Anterior cingulate cortex (tissue), 58 donors: ENCODE data around the gene DNAJA2.
A peak's percentile ranks its signal among the peaks of the same experiment; 100 is the strongest.
"Not testable (repeated sequence)": the region's sequence is repeated elsewhere in the genome, so short reads cannot be mapped to it uniquely, and the experiment has no call there.

Source experiments
- DNase-seq, 58 donors: peaks; one replicate each; lab custom pipeline; 2025; lab: John Stamatoyannopoulos, UW

DNAJA2 gene

DNA sequence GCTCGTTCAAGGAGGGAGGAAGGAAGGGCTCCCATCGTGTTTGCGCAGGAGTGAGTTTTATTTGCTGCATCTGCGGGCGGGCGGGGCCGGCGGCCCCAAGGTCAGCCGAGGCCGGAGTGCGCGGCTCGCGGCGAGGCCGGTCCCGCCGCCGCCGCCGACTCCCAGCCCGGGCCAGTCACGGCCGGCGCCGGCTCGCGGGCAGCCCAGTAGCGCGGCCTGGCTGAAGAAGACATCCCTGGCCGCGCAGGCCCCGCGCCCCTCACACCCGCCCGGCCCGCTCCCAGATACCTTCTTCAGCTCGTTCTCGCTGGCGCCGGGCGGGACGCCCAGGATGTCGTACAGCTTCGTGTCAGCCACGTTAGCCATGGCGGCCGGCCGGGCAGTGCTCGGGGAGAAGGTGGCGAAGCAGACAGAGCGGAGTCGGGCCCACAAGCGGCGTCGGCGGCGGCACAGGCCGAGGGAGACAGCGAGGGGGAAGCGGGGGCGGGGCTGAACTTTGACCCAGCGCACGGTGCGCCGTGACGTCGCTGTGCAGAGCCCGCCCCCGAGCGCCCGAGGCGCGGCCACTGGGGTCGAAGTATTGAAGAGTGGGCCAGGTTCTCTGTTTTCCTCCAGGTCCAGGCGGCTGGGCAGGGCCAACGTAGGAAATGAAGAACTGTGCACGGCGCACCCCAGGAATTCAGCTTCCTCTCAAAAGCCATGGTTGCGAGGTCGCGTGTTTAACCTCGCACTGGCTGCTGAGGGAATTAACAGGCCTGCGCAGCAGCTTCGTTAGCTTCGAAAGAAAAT, at the start of gene DNAJA2:
DNAJA2 (minus strand) TSS at position 468 of the 789 bp plus-strand sequence; CDS start at position 366, 102 bp downstream.
- DNase-seq: peak; percentile 18 to 92 (median 84)

DNA sequence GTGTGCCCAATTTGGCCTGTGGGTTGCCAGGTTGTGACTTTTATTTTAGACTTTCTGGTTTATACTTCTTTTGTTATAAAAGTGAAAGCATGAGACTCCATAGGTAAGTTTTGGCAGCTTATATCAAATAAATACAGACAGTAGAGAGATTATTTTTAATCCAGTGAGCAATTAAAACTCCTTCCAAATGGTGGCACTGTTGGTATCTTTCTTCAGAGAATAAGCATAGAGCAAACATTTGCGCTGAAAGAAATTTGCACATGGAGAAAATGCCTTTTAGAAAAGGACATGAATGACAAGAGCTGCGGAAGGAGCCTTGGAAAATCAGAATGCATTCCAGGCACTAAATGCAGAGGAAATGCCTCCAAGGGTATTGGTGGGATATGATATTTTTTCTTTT, 46.1 kb upstream of the DNAJA2 start:
- peak in 2 of 58 donors; percentile 13 to 18 for DNase-seq

- DNase-seq: peak in 8 of 58 donors; percentile 2 to 44 (median 9)
These were observed 44.9 kb upstream of the DNAJA2 start for GRCh38 chr16:47018223-47018891.

GRCh38 chr16:47017636-47018035, 44.2 kb upstream of the DNAJA2 start:
- DNase-seq: no peak

GRCh38 chr16:47016700-47017133, 43.2 kb upstream of the DNAJA2 start:
- DNase-seq: peak in 1 of 58 donors; percentile 2

DNA sequence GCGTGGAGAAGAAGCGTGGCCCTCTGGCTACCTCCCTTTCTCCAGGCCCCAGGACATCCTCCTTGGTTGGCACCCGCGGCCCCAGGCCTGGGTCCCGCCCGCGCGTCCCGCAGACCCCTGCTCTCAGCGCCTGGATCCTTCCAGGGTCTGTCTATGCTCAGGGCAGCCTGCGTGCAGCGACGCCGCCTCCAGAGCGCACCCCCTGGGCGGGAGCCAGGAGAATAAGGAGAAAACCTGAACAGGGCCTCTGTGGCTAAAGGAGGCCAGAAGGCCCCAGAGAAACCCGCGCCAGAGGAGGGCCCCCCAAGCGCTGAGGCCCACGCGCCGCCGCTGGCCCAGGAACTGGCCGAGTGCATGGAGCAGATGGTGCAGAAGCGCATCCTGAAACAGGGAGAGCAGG, 40.4 kb upstream of the DNAJA2 start:
- peak in 1 of 58 donors; percentile 5 for DNase-seq

- no peak for DNase-seq
These were observed 39.7 kb upstream of the DNAJA2 start for GRCh38 chr16:47013172-47013571.

- DNase-seq: not testable (repeated sequence)
These were observed 37.3 kb upstream of the DNAJA2 start for GRCh38 chr16:47010812-47011211.

DNA sequence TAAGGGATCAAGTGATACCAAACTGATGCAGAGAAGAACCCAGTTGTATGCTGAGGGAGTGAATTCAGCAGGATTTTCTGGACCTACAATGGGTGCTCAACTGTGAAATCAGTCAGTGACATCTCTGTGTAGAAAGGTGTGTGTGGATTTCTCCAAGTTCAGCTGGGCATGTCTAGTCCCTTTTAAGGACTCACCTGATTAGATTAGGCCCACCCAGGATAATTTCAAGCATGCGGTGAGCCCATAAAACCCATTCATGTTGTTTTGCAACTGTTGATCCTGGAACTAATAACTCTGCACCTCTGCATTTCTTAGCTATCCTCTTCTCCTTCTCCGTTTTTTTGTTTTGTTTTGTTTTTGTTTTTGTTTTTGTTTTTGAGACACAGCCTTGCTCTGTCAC, 35.1 kb upstream of the DNAJA2 start:
- DNase-seq: no peak

DNA sequence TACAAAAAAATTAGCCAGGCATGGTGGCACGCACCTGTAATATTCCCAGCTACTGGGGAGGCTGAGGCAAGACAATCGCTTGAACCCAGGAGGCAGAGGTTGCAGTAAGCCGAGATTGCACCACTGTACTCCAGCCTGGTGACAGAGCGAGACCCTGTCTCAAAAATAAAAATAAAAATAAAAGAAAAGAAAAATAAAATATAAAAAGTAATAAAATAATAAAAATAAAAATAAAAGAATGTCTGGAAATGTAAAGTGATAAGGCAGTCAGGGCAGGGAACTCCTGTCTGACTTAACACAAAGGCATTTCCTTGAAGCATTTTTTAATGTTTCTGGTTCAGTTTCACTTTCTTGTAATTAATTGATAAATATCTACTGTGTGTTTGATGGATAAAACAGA, 34.7 kb upstream of the DNAJA2 start:
- no peak for DNase-seq

DNA sequence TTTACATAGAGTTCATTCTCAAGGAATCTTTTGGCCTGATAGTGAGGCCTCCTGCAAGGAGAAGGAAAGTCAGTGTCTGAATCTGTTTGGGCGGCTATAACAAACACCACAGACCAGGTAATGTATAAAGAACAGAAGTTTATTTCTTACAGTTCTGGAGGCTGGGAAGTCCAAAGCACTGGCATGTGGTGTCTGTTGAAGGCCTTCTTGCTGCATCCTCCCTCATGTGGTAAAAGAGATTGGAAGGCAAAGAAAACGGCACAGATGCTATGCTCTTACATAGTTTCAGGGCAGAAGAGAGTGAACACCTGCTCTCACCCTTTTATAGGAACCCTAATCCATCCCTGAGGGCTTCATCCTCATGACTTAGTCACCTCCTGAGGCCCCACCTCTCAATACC, 31.2 kb upstream of the DNAJA2 start:
- DNase-seq: no peak

DNA sequence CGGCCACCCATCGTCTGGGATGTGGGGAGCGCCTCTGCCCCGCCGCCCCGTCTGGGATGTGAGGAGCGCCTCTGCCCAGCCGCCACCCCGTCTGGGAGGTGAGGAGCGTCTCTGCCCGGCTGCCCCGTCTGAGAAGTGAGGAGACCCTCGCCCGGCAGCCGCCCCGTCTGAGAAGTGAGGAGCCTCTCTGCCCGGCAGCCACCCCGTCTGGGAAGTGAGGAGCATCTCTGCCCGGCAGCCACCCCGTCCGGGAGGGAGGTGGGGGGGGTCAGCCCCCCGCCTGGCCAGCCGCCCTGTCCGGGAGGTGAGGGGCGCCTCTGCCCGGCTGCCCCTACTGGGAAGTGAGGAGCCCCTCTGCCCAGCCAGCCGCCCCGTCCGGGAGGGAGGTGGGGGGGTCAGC, 26.6 kb upstream of the DNAJA2 start:
- DNase-seq: not testable (repeated sequence)

DNA sequence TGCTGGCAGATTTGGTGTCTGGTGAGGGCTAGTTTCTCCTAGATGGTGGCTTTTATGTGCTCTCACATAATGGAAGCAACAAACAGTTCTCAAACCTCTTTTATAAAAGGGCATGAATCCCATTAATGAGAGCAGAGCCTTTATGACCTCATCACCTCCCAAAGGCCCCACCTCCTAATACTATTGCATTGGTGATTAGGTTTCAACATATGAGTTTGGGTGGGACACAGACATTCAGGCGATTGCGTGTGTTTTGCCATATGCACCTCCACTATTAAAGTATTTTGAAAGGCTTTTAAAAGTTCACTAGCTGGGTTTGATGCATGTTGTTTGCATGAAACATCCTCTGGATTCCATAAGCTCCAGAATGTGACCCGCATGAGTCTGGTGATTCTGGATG, 24.4 kb upstream of the DNAJA2 start:
- no peak for DNase-seq

DNA sequence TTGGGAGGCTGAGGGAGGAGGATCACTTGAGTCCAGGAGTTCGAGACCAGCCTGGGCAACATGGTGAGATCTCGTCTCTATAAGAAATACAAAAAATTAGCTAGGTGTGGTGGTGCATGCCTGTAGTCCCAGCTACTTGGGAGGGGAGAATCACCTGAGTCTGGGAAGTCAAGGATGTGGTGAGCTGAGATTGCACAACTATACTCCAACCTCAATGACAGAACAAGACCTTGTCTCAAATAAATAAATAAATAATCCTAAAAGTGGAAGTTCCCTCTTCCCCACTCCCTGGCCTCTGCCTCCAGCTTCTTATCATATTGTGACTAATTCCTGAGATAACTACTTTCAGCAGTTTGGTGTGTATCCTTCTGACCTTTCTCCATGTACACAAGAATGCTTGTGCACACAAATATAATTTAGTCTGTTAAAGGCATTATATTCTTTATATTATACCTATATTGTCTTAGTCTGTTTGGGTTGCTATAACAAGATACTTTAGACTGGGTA, 23.5 kb upstream of the DNAJA2 start:
- no peak for DNase-seq

- no peak for DNase-seq
These were observed 22.9 kb upstream of the DNAJA2 start for GRCh38 chr16:46996391-46996790.

GRCh38 chr16:46991729-46992704, 18.5 kb upstream of the DNAJA2 start:
- DNase-seq: no peak

DNA sequence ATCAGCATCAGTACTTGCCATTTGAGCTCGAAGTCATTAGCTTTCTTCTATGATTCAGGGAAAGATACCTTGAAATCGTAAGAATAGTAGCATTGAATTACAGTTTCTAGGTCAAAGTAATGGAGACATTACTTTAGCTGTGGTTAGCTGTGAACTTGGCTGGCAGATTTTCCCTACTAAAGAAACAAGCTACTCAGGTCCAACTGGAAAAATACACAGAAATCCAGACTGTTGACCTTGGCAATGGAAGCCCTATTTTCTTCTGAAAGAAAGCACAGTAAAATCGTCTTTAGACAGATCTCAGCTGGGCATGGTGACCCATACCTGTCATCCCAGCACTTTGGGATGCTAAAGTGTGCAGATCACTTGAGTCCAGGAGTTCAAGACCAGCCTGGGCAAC, 13.4 kb upstream of the DNAJA2 start:
- DNase-seq: no peak

GRCh38 chr16:46986438-46986837, 13.0 kb upstream of the DNAJA2 start:
- DNase-seq: no peak

- no peak for DNase-seq
These were observed 8.9 kb upstream of the DNAJA2 start for GRCh38 chr16:46982335-46982734.

DNA sequence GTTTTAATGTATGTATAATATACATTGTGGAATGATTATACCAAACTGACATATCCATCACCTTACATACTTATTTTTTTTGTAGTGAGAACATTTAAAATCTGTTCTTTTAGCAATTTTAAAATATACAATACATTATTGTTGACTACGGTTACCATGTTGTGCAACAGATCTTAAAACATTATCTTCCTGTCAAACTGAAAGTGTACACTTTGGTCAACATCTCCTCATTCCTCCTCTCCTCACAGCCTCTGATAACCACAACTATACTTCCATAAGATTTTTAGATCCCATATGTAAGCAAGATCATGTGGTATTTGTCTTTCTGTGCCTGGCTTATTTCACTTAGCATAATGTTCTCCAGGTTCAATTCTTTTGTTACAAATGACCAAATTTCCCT, 7.5 kb upstream of the DNAJA2 start:
- DNase-seq: no peak
